A673 (cell line): ENCODE results near the gene RHAG. TPM values are rescaled to one million over a fixed set of nuclear protein-coding genes. Genes with fewer than 3 reads are reported as not detected.

Experiments
- BruUV-seq: library from RNA; stranded (reverse); fragments of 400-500 nt; replicated peaks from 2 replicates; lab custom pipeline; 2021; lab: Mats Ljungman, UMichigan
- CTCF ChIA-PET: fragments of 300-600 bp; sonication (Branson Sonifier 250); formaldehyde crosslinking; loops from one replicate; lab custom pipeline; 2022; ENCODE audit warnings: antibody characterized with exemption; lab: Charles Lee
- POLR2A ChIA-PET: fragments of 300-600 bp; sonication (Branson Sonifier 250); formaldehyde crosslinking; loops from one replicate; lab custom pipeline; 2022; ENCODE audit warnings: antibody characterized with exemption; ENCODE audit not compliant: low non-redundant PET; lab: Charles Lee
- DNase-seq: peaks from one replicate; pipeline ENCODE4 v3.0.0-alpha.2; 2015; ENCODE audit warnings: low spot score
- H3K27ac ChIP-seq: fragments of 200-600 bp; sonication (generic); 2 replicates; pipeline ENCODE4 v1.5.1; 2016; ENCODE audit warnings: mixed run types, low read depth, mild to moderate bottlenecking, mixed read lengths, antibody characterized with exemption, low read length; ENCODE audit not compliant: poor library complexity, severe bottlenecking
- H3K27me3 ChIP-seq: fragments of 200-600 bp; sonication (generic); replicated peaks from 2 replicates; pipeline ENCODE4 v1.6.1; 2017; ENCODE audit warnings: mixed run types, low read depth, mild to moderate bottlenecking, mixed read lengths, antibody characterized with exemption, low read length; ENCODE audit not compliant: insufficient read depth, poor library complexity
- H3K36me3 ChIP-seq: fragments of 200-600 bp; sonication (generic); 2 replicates; pipeline ENCODE4 v1.6.1; 2016; ENCODE audit warnings: mixed run types, mild to moderate bottlenecking, mixed read lengths, antibody characterized with exemption, low read length; ENCODE audit not compliant: insufficient read depth, poor library complexity, severe bottlenecking
- H3K4me1 ChIP-seq: fragments of 200-600 bp; sonication (generic); 2 replicates; pipeline ENCODE4 v1.6.1; 2017; ENCODE audit warnings: mixed run types, mild to moderate bottlenecking, mixed read lengths, antibody characterized with exemption, low read length; ENCODE audit not compliant: insufficient read depth, poor library complexity, severe bottlenecking
- H3K4me3 ChIP-seq: fragments of 200-600 bp; sonication (generic); 2 replicates; pipeline ENCODE4 v1.5.1; 2016; ENCODE audit warnings: low read depth, mixed run types, mild to moderate bottlenecking, mixed read lengths, low read length; ENCODE audit not compliant: poor library complexity, severe bottlenecking
- H3K9me3 ChIP-seq: fragments of 200-600 bp; sonication (generic); 2 replicates; pipeline ENCODE4 v1.6.1; 2016; ENCODE audit warnings: mixed run types, low read depth, mild to moderate bottlenecking, mixed read lengths, antibody characterized with exemption, low read length; ENCODE audit not compliant: poor library complexity, severe bottlenecking
- EZH2 ChIP-seq: fragments of 200-600 bp; sonication (generic); IDR thresholded peaks from 2 replicates; pipeline ENCODE4 v1.6.1; 2017; ENCODE audit warnings: borderline replicate concordance, low read depth, mild to moderate bottlenecking, mixed read lengths, antibody characterized with exemption, low read length; ENCODE audit not compliant: poor library complexity, severe bottlenecking
- intact Hi-C: fragments of 100-400 bp; cut with micrococcal nuclease; formaldehyde crosslinking; loops from one replicate; pipeline ENCODE4 v1.10.0; 2022; ENCODE audit not compliant: unreplicated experiment
- total RNA-seq: library from RNA; stranded (reverse); gene quantifications from 2 replicates; pipeline ENCODE4 v1.2.3, GENCODE V29; 2021
- TF ChIP-seq, protein P1 (sequence below): fragments of 300-800, 200-600 bp; sonication (generic); conservative IDR thresholded peaks from 2 replicates; pipeline ENCODE4 v1.5.1; 2017; ENCODE audit warnings: low read depth, mild to moderate bottlenecking, antibody characterized with exemption, low read length, moderate library complexity, mixed read lengths

RHAG gene
- total RNA-seq, 1 experiment from 2014 or later: not detected

- intact Hi-C loops: no loop called here
- CTCF ChIA-PET: no interaction called here
- no TSS peak for BruUV-seq
- no peaks in the 10 kb centered on the region for H3K36me3 ChIP-seq
- POLR2A ChIA-PET: no interaction called here
- H3K9me3 ChIP-seq: peaks cover 6% of the 10 kb centered on the region
- no peak overlapping the region for H3K27ac ChIP-seq
- no peak overlapping the region for H3K4me3 ChIP-seq
- TF ChIP-seq EZH2: no peak
- TF ChIP-seq, protein P1, sequence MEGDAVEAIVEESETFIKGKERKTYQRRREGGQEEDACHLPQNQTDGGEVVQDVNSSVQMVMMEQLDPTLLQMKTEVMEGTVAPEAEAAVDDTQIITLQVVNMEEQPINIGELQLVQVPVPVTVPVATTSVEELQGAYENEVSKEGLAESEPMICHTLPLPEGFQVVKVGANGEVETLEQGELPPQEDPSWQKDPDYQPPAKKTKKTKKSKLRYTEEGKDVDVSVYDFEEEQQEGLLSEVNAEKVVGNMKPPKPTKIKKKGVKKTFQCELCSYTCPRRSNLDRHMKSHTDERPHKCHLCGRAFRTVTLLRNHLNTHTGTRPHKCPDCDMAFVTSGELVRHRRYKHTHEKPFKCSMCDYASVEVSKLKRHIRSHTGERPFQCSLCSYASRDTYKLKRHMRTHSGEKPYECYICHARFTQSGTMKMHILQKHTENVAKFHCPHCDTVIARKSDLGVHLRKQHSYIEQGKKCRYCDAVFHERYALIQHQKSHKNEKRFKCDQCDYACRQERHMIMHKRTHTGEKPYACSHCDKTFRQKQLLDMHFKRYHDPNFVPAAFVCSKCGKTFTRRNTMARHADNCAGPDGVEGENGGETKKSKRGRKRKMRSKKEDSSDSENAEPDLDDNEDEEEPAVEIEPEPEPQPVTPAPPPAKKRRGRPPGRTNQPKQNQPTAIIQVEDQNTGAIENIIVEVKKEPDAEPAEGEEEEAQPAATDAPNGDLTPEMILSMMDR: no peak
- DNase-seq: no peak
- H3K4me1 ChIP-seq: no peaks in the 10 kb centered on the region
- H3K27me3 ChIP-seq: no peaks in the 10 kb centered on the region
Observed at GRCh38 chr6:49668083-49668511, 31.5 kb upstream of the RHAG start.

- Histone ChIP-seq H3K36me3 (no peaks in the 10 kb centered on the region), H3K4me1 (no peaks in the 10 kb centered on the region), H3K27ac (no peak overlapping the region), H3K4me3 (no peak overlapping the region), H3K9me3 (peaks cover 5% of the 10 kb centered on the region), H3K27me3 (peaks cover under 1% of the 10 kb centered on the region)
- CTCF ChIA-PET: no interaction called here
- intact Hi-C loops: no loop called here
- TF ChIP-seq EZH2: no peak
- TF ChIP-seq, protein P1: no peak
- DNase-seq: no peak
- no TSS peak for BruUV-seq
- POLR2A ChIA-PET: no interaction called here
Observed at GRCh38 chr6:49666930-49667757, 30.5 kb upstream of the RHAG start.

DNA sequence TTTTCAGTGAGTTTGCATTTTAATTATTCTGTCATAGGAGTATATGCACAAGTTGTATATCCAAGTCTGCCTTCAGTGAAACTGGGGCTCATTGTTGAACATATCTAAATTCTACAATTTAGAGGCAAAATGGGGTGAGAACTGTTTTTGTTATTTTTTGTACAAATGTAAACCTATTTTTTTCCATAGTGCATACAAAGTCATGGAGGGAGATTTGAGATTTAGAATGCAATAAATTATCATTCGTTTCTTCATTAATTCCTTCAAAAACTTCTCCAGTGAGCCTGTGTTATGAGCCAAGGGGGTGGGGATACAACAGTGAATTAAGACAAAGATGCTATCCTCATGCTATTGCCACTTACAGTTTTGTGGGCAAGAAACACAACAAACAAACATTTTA lies 29.8 kb upstream of the RHAG start:
- CTCF ChIA-PET: no interaction called here
- no peaks in the 10 kb centered on the region for H3K4me1 ChIP-seq
- POLR2A ChIA-PET: no interaction called here
- no peak for DNase-seq
- peaks cover 5% of the 10 kb centered on the region for H3K27me3 ChIP-seq
- no peaks in the 10 kb centered on the region for H3K9me3 ChIP-seq
- H3K36me3 ChIP-seq: no peaks in the 10 kb centered on the region
- H3K4me3 ChIP-seq: no peak overlapping the region
- intact Hi-C loops: no loop called here
- no peak overlapping the region for H3K27ac ChIP-seq
- no peak for TF ChIP-seq EZH2
- TF ChIP-seq, protein P1: no peak
- no TSS peak for BruUV-seq
